HUES48 (cell line): ENCODE results near the gene RBM19.

Experiments used
- H3K27ac ChIP-seq: one replicate; pipeline ENCODE4 v1.7.0; 2013; ENCODE audit warnings: low read depth, low read length, inconsistent platforms
- H3K27me3 ChIP-seq: 2 replicates; pipeline ENCODE4 v1.6.1; 2013; ENCODE audit warnings: mild to moderate bottlenecking, low read length; ENCODE audit not compliant: control insufficient read depth, insufficient read depth
- H3K36me3 ChIP-seq: 2 replicates; pipeline ENCODE4 v1.6.1; 2013; ENCODE audit warnings: low read length; ENCODE audit not compliant: control insufficient read depth, insufficient read depth
- H3K4me1 ChIP-seq: 2 replicates; pipeline ENCODE4 v1.6.1; 2013; ENCODE audit warnings: mild to moderate bottlenecking, low read length; ENCODE audit not compliant: control insufficient read depth, insufficient read depth
- H3K4me3 ChIP-seq: 2 replicates; pipeline ENCODE4 v1.5.1; 2013; ENCODE audit warnings: mild to moderate bottlenecking, low read depth, low read length
- H3K9ac ChIP-seq: 2 replicates; pipeline ENCODE4 v1.6.1; 2013; ENCODE audit warnings: mild to moderate bottlenecking, low read depth, low read length, moderate library complexity
- H3K9me3 ChIP-seq: 2 replicates; pipeline ENCODE4 v1.6.1; 2013; ENCODE audit warnings: low read length; ENCODE audit not compliant: control insufficient read depth, insufficient read depth

RBM19 gene

GRCh38 chr12:113842699-113843098 lies 123.4 kb downstream of the RBM19 start:
- Histone ChIP-seq H3K9me3 (no peaks in the 10 kb centered on the region), H3K27ac (no peak overlapping the region), H3K4me1 (no peaks in the 10 kb centered on the region), H3K9ac (no peak overlapping the region), H3K36me3 (peaks cover 15% of the 10 kb centered on the region; the same call in 1 of the 2 replicates), H3K4me3 (no peak overlapping the region), H3K27me3 (no peaks in the 10 kb centered on the region)

DNA sequence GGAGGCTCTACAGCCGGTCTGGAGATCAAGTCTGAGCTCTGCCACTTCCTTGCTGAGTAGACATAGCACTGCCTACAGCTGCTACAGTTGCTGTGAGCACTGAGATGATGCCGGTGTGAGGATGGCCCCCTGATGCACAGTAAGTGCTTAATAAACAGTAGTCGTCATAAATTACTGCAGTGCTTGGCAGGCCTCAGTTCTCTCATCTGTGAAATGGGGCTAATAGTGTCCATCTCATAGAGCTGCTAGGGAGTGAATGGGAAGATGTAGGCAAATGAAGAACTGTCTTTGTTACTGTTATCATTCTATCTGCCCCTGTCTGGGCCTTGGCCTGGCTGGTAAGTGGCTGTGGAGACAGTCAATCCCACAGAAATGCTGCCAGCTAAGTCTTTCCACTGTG lies 124.3 kb downstream of the RBM19 start:
- H3K4me1 ChIP-seq: no peaks in the 10 kb centered on the region
- H3K4me3 ChIP-seq: no peak overlapping the region

GRCh38 chr12:113840401-113841042 lies 125.6 kb downstream of the RBM19 start:
- Histone ChIP-seq H3K27ac (no peak overlapping the region), H3K27me3 (no peaks in the 10 kb centered on the region), H3K4me1 (no peaks in the 10 kb centered on the region), H3K9me3 (no peaks in the 10 kb centered on the region), H3K36me3 (peaks cover 15% of the 10 kb centered on the region; the same call in 1 of the 2 replicates), H3K4me3 (no peak overlapping the region), H3K9ac (no peak overlapping the region)

More for the DNA sequence above, 124.3 kb downstream of the RBM19 start:
- peaks cover 15% of the 10 kb centered on the region; the same call in 1 of the 2 replicates for H3K36me3 ChIP-seq
- H3K9me3 ChIP-seq: no peaks in the 10 kb centered on the region
- no peaks in the 10 kb centered on the region for H3K27me3 ChIP-seq
- no peak overlapping the region for H3K27ac ChIP-seq
- H3K9ac ChIP-seq: no peak overlapping the region

GRCh38 chr12:113838896-113839295 lies 127.2 kb downstream of the RBM19 start:
- Histone ChIP-seq H3K9ac (no peak overlapping the region), H3K9me3 (no peaks in the 10 kb centered on the region), H3K4me3 (no peak overlapping the region), H3K36me3 (peaks cover 11% of the 10 kb centered on the region; the same call in 1 of the 2 replicates), H3K27me3 (no peaks in the 10 kb centered on the region), H3K4me1 (no peaks in the 10 kb centered on the region), H3K27ac (no peak overlapping the region)

GRCh38 chr12:113837528-113838296 lies 128.4 kb downstream of the RBM19 start:
- Histone ChIP-seq H3K27me3 (no peaks in the 10 kb centered on the region), H3K36me3 (peaks cover 3% of the 10 kb centered on the region; the same call in 1 of the 2 replicates), H3K9ac (no peak overlapping the region), H3K4me3 (no peak overlapping the region), H3K27ac (no peak overlapping the region), H3K9me3 (no peaks in the 10 kb centered on the region), H3K4me1 (no peaks in the 10 kb centered on the region)

DNA sequence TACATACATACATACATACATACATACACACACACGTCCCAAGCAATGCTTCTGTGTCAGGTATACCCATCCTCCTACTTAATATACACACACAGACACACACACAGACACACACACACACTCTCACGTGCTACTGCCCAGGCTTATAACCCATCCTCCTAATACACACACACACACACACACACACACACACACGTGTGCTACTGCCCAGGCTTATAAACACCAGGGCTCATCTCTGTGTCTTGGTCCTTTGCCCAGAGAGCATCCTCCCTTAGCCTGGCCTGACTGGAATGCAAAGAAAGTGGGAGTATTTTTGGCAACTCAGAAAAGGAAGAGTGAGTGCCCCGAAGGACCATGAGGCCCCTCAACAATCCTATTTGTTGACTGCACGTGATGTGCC lies 129.0 kb downstream of the RBM19 start:
- no peaks in the 10 kb centered on the region for H3K9me3 ChIP-seq
- H3K27ac ChIP-seq: no peak overlapping the region
- no peak overlapping the region for H3K4me3 ChIP-seq
- no peaks in the 10 kb centered on the region for H3K4me1 ChIP-seq
- H3K9ac ChIP-seq: no peak overlapping the region
- no peaks in the 10 kb centered on the region for H3K27me3 ChIP-seq
- no peaks in the 10 kb centered on the region; the same call in 1 of the 2 replicates for H3K36me3 ChIP-seq

- H3K27me3 ChIP-seq: no peaks in the 10 kb centered on the region
- H3K9ac ChIP-seq: no peak overlapping the region
- no peaks in the 10 kb centered on the region for H3K4me1 ChIP-seq
- H3K9me3 ChIP-seq: no peaks in the 10 kb centered on the region
- no peak overlapping the region for H3K27ac ChIP-seq
- no peaks in the 10 kb centered on the region; the same call in 1 of the 2 replicates for H3K36me3 ChIP-seq
- no peak overlapping the region for H3K4me3 ChIP-seq
Measured at GRCh38 chr12:113835896-113836295, 130.2 kb downstream of the RBM19 start.

DNA sequence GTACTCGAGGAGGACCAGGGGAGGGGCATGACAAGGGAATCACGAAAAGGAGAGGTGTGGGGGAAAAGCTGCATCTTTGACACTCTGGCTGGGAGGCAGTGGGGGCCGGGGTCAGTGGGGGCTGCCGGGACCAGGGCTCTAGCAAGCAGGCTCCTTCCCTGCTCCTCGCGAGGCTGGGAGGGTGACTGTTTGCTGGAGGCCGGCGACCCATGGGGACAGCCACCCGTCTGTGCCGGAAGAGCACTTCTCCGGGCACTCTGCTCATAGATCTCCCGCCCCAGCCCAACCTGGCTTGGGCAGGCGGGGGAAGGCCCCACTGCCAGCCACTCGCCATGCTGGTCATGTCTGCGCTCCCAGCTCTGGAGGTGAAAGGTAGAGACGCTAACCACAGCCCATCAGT lies 130.7 kb downstream of the RBM19 start:
- no peak overlapping the region for H3K27ac ChIP-seq
- H3K27me3 ChIP-seq: no peaks in the 10 kb centered on the region
- H3K36me3 ChIP-seq: no peaks in the 10 kb centered on the region; the same call in 1 of the 2 replicates
- H3K4me1 ChIP-seq: no peaks in the 10 kb centered on the region
- no peak overlapping the region for H3K4me3 ChIP-seq
- no peak overlapping the region for H3K9ac ChIP-seq
- no peaks in the 10 kb centered on the region for H3K9me3 ChIP-seq

GRCh38 chr12:113833422-113833821 lies 132.7 kb downstream of the RBM19 start:
- Histone ChIP-seq H3K9ac (no peak overlapping the region), H3K4me1 (no peaks in the 10 kb centered on the region), H3K27me3 (no peaks in the 10 kb centered on the region), H3K27ac (no peak overlapping the region), H3K4me3 (no peak overlapping the region), H3K9me3 (no peaks in the 10 kb centered on the region), H3K36me3 (no peaks in the 10 kb centered on the region; the same call in 1 of the 2 replicates)

DNA sequence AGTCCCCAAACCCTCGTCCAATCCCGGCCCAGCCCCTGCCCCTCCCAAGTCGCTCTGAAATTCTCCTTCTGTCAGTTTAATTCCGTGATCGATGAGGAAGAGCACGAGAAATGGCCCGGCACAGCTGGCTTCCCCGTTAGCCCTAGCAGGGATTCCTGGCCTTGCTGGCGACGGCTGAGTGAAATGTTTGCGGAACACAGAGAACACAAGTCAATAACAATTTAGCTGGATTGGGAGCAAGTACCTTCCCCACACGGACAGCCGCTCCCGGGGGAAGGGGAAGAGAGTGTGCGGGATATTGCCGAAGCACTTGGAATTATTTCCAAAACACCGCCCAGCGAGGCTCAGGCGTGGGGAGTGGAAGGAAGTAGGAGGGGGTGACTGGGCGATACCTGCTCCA lies 134.6 kb downstream of the RBM19 start:
- no peaks in the 10 kb centered on the region for H3K9me3 ChIP-seq
- no peak overlapping the region for H3K27ac ChIP-seq
- no peak overlapping the region for H3K4me3 ChIP-seq
- no peaks in the 10 kb centered on the region for H3K4me1 ChIP-seq
- no peaks in the 10 kb centered on the region; the same call in 1 of the 2 replicates for H3K36me3 ChIP-seq
- no peak overlapping the region for H3K9ac ChIP-seq
- no peaks in the 10 kb centered on the region for H3K27me3 ChIP-seq

DNA sequence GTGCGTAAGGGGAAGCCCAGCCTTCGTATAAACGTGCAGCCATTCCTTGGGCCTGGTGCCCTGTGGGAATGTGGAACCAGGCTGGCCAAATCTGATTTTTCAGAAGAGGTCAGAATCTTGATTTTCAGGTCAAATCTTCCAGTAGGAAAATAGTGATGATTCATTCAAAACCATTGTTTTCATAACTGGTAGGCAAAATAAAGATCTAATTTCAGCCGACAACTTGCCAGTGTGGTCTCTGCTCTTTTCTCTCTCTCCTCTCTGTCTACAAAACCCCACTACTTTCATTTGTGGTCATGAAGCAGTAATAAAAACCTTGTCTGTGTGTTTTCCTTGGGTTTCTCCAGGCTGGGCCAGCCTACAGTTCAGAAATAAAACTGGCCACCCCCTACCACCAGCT lies 135.1 kb downstream of the RBM19 start:
- H3K9ac ChIP-seq: no peak overlapping the region
- H3K27ac ChIP-seq: no peak overlapping the region
- H3K27me3 ChIP-seq: no peaks in the 10 kb centered on the region
- H3K4me3 ChIP-seq: no peak overlapping the region
- H3K4me1 ChIP-seq: no peaks in the 10 kb centered on the region
- H3K9me3 ChIP-seq: no peaks in the 10 kb centered on the region
- H3K36me3 ChIP-seq: no peaks in the 10 kb centered on the region; the same call in 1 of the 2 replicates
